CD14-positive monocyte (primary cell): ENCODE data around the gene KHDC1L. TPM values are rescaled to one million over a fixed set of nuclear protein-coding genes. Genes with fewer than 3 reads are reported as not detected.

ENCODE experiments used
- DNase-seq, 3 donors: peaks; one replicate each; pipeline ENCODE4 v3.0.0-alpha.2; 2011 to 2022
- H2AFZ ChIP-seq: 2 replicates; pipeline ENCODE4 v1.6.0; 2012; ENCODE audit warnings: mild to moderate bottlenecking, low read depth, low read length, inconsistent platforms; ENCODE audit not compliant: insufficient read depth, poor library complexity, severe bottlenecking
- H3K27ac ChIP-seq, 2 donors: 1 replicate in 1 of 2; 2 replicates in 1 of 2; pipeline ENCODE4 v1.5.1; 2012 to 2013; ENCODE audit warnings: low read length in 2 of 2, control low read depth in 1 of 2, inconsistent platforms in 1 of 2, low read depth in 1 of 2, mild to moderate bottlenecking in 1 of 2
- H3K27me3 ChIP-seq, 2 donors: one replicate each; pipeline versions ENCODE4 v1.6.0 to v1.6.1; 2011 to 2013; ENCODE audit warnings: low read length in 2 of 2; ENCODE audit not compliant: control insufficient read depth in 2 of 2, insufficient read depth in 2 of 2
- H3K36me3 ChIP-seq, 2 donors: replicated peaks in 1 of 2; 1 replicate in 1 of 2; 2 replicates in 1 of 2; pipeline versions ENCODE4 v1.5.1 to v1.6.1; 2012 to 2013; ENCODE audit warnings: low read length in 2 of 2, control low read depth in 1 of 2, inconsistent platforms in 1 of 2, mild to moderate bottlenecking in 1 of 2; ENCODE audit not compliant: insufficient read depth in 2 of 2, control insufficient read depth in 1 of 2
- H3K4me1 ChIP-seq, 2 donors: 1 replicate in 1 of 2; 2 replicates in 1 of 2; pipeline versions ENCODE4 v1.5.1 to v1.6.1; 2012 to 2013; ENCODE audit warnings: low read length in 2 of 2, control low read depth in 1 of 2, inconsistent platforms in 1 of 2, mild to moderate bottlenecking in 1 of 2, moderate library complexity in 1 of 2; ENCODE audit not compliant: insufficient read depth in 2 of 2, control insufficient read depth in 1 of 2
- H3K4me2 ChIP-seq: replicated peaks from 2 replicates; pipeline ENCODE3; 2012; ENCODE audit warnings: low read length, moderate library complexity, mild to moderate bottlenecking; ENCODE audit not compliant: poor library complexity, severe bottlenecking; ENCODE audit errors: extremely low read depth
- H3K4me3 ChIP-seq, 3 experiments: fragments of 200-600 bp in 1 of 3; sonication (generic) in 1 of 3; replicated peaks in 1 of 3; 1 replicate in 2 of 3; 2 replicates in 1 of 3; pipeline ENCODE4 v1.5.1; 2011 to 2013; ENCODE audit warnings: low read length in 3 of 3, mild to moderate bottlenecking in 3 of 3, control low read depth in 2 of 3, low read depth in 2 of 3, inconsistent platforms in 1 of 3, moderate library complexity in 1 of 3
- H3K79me2 ChIP-seq: 2 replicates; pipeline ENCODE4 v1.6.0; 2012; ENCODE audit warnings: mild to moderate bottlenecking, control low read depth, inconsistent platforms, low read length, moderate library complexity; ENCODE audit not compliant: insufficient read depth
- H3K9ac ChIP-seq: 2 replicates; pipeline ENCODE4 v1.6.0; 2017; ENCODE audit warnings: low read length, mild to moderate bottlenecking; ENCODE audit not compliant: insufficient read depth, poor library complexity, severe bottlenecking
- H3K9me3 ChIP-seq, 2 donors: replicated peaks in 1 of 2; 1 replicate in 1 of 2; 2 replicates in 1 of 2; pipeline versions ENCODE4 v1.5.1 to v1.6.1; 2012 to 2013; ENCODE audit warnings: low read length in 2 of 2, control low read depth in 1 of 2; ENCODE audit not compliant: control insufficient read depth in 1 of 2, insufficient read depth in 1 of 2
- H4K20me1 ChIP-seq: 2 replicates; pipeline ENCODE4 v1.6.0; 2012; ENCODE audit warnings: mild to moderate bottlenecking, low read length, control low read depth, moderate library complexity; ENCODE audit not compliant: insufficient read depth
- H3K27ac Mint-ChIP-seq, 7 donors: one replicate each; pipeline ENCODE4 v1.8.0; 2020; ENCODE audit warnings: mild to moderate bottlenecking in 7 of 7, mixed read lengths in 7 of 7, moderate library complexity in 6 of 7, inconsistent platforms in 2 of 7
- H3K27me3 Mint-ChIP-seq, 3 donors: one replicate each; pipeline ENCODE4 v1.8.0; 2021 to 2022; ENCODE audit warnings: low read depth in 3 of 3, mild to moderate bottlenecking in 3 of 3, mixed read lengths in 3 of 3, moderate library complexity in 3 of 3, inconsistent platforms in 1 of 3
- H3K36me3 Mint-ChIP-seq, 2 donors: one replicate each; pipeline ENCODE4 v1.8.0; 2020; ENCODE audit warnings: mixed read lengths in 2 of 2, inconsistent platforms in 1 of 2, mild to moderate bottlenecking in 1 of 2
- H3K4me1 Mint-ChIP-seq: one replicate; pipeline ENCODE4 v1.8.0; 2020; ENCODE audit warnings: mild to moderate bottlenecking, mixed read lengths
- H3K4me3 Mint-ChIP-seq, 2 donors: one replicate each; pipeline ENCODE4 v1.8.0; 2020; ENCODE audit warnings: mild to moderate bottlenecking in 2 of 2, mixed read lengths in 2 of 2, moderate library complexity in 1 of 2
- H3K9me3 Mint-ChIP-seq, 7 donors: one replicate each; pipeline ENCODE4 v1.8.0; 2020 to 2022; ENCODE audit warnings: mixed read lengths in 7 of 7, mild to moderate bottlenecking in 6 of 7, moderate library complexity in 6 of 7, inconsistent platforms in 2 of 7
- WGBS: methylation state at CpG from one replicate; pipeline ENCODE4 v1.1.5; 2013; ENCODE audit warnings: missing lambda C conversion rate; ENCODE audit not compliant: insufficient coverage; 5-methylcytosine and 5-hydroxymethylcytosine counted together
- intact Hi-C, 2 donors: fragments of 100-400 bp; cut with micrococcal nuclease; formaldehyde crosslinking; loops; one replicate each; pipeline versions ENCODE4 v1.15.0 to v1.15.1; 2023
- polyA plus RNA-seq, 3 donors: library from polyadenylated mRNA; depleted of rRNA in 1 of 3; unstranded in 2 of 3; stranded (reverse) in 1 of 3; fragments of 300-500 nt in 2 of 3; fragments of >200 nt in 1 of 3; fragmentation: Illumina TruSeq in 2 of 3; gene quantifications; 1 replicate in 2 of 3; 2 replicates in 1 of 3; pipeline ENCODE4 v1.2.3, GENCODE V29; 2012 to 2021
- TF ChIP-seq, protein P1 (sequence below): fragments of 200-600 bp; IDR thresholded peaks from one replicate; pipeline ENCODE4 v1.8.0; 2022; ENCODE audit warnings: antibody characterized with exemption, mild to moderate bottlenecking

KHDC1L gene
- polyA plus RNA-seq, 3 donors: not detected

DNA sequence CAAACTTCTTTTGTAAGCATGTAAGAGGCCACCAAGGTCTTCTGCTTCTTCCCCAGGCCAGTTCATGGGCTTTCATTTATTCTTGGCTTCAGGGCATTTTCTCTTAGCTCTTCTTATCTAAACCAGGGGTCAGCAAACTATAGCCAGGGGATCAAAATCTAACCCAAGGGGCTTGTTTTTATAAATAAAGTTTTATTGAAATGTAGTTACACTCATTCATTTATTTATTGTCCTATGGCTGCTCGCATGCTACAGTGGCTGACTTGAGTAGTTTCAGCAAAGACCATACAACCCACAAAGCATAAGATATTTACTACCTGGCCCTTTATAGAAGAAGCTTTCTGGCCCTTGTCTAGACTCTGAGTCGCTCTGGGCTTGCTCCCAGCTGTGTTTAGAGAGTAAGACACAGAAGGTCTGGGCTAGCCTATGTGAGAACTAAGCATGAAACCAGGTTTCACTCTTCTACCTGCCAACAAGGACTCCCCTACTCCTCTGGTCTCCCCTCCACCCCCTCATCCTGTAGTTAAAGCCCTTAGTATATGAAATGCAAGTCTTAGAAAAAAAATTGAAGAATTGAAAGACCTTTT lies 43.2 kb downstream of the KHDC1L start:
- H3K4me1 Mint-ChIP-seq: peaks cover 9% of the 10 kb centered on the region
- intact Hi-C loops: no loop called here
- TF ChIP-seq, protein P1, sequence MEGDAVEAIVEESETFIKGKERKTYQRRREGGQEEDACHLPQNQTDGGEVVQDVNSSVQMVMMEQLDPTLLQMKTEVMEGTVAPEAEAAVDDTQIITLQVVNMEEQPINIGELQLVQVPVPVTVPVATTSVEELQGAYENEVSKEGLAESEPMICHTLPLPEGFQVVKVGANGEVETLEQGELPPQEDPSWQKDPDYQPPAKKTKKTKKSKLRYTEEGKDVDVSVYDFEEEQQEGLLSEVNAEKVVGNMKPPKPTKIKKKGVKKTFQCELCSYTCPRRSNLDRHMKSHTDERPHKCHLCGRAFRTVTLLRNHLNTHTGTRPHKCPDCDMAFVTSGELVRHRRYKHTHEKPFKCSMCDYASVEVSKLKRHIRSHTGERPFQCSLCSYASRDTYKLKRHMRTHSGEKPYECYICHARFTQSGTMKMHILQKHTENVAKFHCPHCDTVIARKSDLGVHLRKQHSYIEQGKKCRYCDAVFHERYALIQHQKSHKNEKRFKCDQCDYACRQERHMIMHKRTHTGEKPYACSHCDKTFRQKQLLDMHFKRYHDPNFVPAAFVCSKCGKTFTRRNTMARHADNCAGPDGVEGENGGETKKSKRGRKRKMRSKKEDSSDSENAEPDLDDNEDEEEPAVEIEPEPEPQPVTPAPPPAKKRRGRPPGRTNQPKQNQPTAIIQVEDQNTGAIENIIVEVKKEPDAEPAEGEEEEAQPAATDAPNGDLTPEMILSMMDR: no peak

DNA sequence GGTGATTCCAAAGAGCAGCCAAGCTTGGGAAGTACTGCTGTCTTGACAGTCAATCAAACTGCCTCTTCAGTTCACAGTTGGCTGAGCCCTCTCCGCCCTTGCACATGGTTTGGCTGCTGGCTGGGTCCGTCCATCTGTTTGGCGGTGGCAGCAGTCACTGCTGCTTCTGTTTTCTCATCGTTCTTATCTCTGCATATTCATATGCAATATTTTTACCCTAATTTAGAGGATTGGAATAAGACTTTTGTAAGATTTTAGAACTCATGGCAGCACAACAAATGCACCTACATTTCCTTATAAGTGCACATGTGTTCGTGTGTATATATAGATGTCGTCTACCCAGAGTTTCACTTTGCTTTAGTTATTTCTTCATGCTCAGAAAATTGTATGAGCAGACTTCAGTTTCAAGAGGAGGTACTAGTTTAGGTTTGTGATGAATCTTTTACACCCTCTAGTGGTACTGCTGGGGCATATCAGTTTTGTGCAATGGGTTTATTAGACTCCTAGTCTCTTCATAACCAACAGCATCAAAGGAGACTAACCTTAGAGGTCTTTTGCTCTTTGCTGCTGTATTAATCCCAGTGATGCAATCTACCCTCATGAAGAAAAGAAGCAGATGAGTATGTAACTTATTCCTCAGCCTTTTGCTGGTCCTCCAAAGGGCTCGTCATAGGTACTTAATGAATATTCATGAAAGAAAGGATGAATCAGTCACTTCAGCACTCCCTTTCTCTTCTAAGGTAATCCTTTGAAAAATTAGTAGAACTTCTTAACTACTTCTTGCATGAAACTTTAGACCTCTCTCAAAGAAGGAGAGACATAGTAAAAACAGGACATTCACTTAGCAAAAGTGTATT lies 44.3 kb downstream of the KHDC1L start:
- peak overlapping the region in 2 of 3 experiments; percentile 40 to 43 for H3K4me3 ChIP-seq
- H3K79me2 ChIP-seq: no peaks in the 10 kb centered on the region
- peak overlapping the region; percentile 47 for H2AFZ ChIP-seq
- peak; percentile 11 to 44 (median 24) for DNase-seq
- TF ChIP-seq, protein P1: peak; percentile 85
- peak overlapping the region; percentile 58 to 71 for H3K4me3 Mint-ChIP-seq
- intact Hi-C loops: no loop called here
- H3K36me3 Mint-ChIP-seq: no peaks in the 10 kb centered on the region
- H3K4me2 ChIP-seq: peak overlapping the region; percentile 30
- no peaks in the 10 kb centered on the region for H3K27me3 Mint-ChIP-seq
- no peak overlapping the region for H3K9ac ChIP-seq
- 100% methylated on average over 1 of the region's 7 CpGs for WGBS
- H3K4me1 Mint-ChIP-seq: peaks cover 9% of the 10 kb centered on the region
- H3K36me3 ChIP-seq: no peaks in the 10 kb centered on the region
- no peaks in the 10 kb centered on the region for H3K9me3 Mint-ChIP-seq
- H3K9me3 ChIP-seq: no peaks in the 10 kb centered on the region
- H3K4me1 ChIP-seq: peaks cover 0 to 3% of the 10 kb centered on the region in 2 donors
- no peaks in the 10 kb centered on the region for H4K20me1 ChIP-seq
- H3K27ac ChIP-seq: no peak overlapping the region
- no peaks in the 10 kb centered on the region for H3K27me3 ChIP-seq
- no peak overlapping the region for H3K27ac Mint-ChIP-seq

More for the DNA sequence above, 43.2 kb downstream of the KHDC1L start:
- Mint-ChIP-seq H3K4me3 (no peak overlapping the region), H3K9me3 (no peaks in the 10 kb centered on the region), H3K27ac (no peak overlapping the region), H3K27me3 (no peaks in the 10 kb centered on the region), H3K36me3 (no peaks in the 10 kb centered on the region)
- H3K9me3 ChIP-seq: no peaks in the 10 kb centered on the region
- no peaks in the 10 kb centered on the region for H3K27me3 ChIP-seq
- no peak for DNase-seq
- H3K9ac ChIP-seq: no peak overlapping the region
- H3K27ac ChIP-seq: no peak overlapping the region
- H4K20me1 ChIP-seq: no peaks in the 10 kb centered on the region
- H3K79me2 ChIP-seq: no peaks in the 10 kb centered on the region
- no peak overlapping the region for H2AFZ ChIP-seq
- peaks cover 0 to 3% of the 10 kb centered on the region in 2 donors for H3K4me1 ChIP-seq
- H3K4me2 ChIP-seq: no peak overlapping the region
- H3K4me3 ChIP-seq: no peak overlapping the region
- H3K36me3 ChIP-seq: no peaks in the 10 kb centered on the region
- no CpG with 5 or more reads among the region's 2 CpGs for WGBS
